ENCODE results near the gene ACSL1.

DNA sequence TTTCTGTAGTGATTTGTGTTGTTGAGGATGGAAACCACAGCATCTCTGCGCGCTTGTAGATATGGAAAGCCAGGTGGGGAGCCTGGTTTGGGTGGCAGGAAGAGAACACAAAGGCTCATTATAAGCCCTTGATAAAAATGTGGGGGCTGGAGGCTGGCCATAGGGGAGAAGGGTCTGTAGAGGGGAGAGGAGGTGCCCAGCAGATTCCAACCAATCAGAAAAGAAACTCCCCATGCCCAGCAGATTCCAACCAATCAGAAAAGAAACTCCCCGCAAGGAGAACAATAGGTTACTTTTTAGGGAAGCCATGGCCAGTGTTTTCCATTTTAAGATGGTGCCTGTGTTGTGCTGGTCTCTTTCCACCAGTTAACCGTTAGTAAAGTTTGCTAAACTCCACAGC lies 82.1 kb downstream of the ACSL1 start:
- TF ChIP-seq POLR2A (IDR thresholded peaks at IDR 0.05), result no peak
- TF ChIP-seq, protein P1, sequence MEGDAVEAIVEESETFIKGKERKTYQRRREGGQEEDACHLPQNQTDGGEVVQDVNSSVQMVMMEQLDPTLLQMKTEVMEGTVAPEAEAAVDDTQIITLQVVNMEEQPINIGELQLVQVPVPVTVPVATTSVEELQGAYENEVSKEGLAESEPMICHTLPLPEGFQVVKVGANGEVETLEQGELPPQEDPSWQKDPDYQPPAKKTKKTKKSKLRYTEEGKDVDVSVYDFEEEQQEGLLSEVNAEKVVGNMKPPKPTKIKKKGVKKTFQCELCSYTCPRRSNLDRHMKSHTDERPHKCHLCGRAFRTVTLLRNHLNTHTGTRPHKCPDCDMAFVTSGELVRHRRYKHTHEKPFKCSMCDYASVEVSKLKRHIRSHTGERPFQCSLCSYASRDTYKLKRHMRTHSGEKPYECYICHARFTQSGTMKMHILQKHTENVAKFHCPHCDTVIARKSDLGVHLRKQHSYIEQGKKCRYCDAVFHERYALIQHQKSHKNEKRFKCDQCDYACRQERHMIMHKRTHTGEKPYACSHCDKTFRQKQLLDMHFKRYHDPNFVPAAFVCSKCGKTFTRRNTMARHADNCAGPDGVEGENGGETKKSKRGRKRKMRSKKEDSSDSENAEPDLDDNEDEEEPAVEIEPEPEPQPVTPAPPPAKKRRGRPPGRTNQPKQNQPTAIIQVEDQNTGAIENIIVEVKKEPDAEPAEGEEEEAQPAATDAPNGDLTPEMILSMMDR (IDR thresholded peaks at IDR 0.05), result no peak
